OCI-LY3 (cell line): ENCODE results near the gene BAMBI.

Experiments
- CTCF ChIP-seq: fragments of 200-600, 300-600 bp; sonication (generic); IDR thresholded peaks from 2 replicates; pipeline ENCODE4 v1.5.1; 2014; ENCODE audit warnings: antibody characterized with exemption, low read length, low read depth
- EZH2phosphoT487 ChIP-seq: fragments of 200-600 bp; shearing (Covaris generic); IDR thresholded peaks from 2 replicates; pipeline ENCODE4 v1.6.1; 2018; ENCODE audit warnings: antibody characterized with exemption, mixed run types, low read depth

GRCh38 chr10:28638392-28638791, 38.9 kb upstream of the BAMBI start:
- TF ChIP-seq CTCF, result no peak
- TF ChIP-seq EZH2phosphoT487, result no peak
